HEK293T (cell line): ENCODE data around the gene CSPG5.

ENCODE experiments used
- CTCF ChIA-PET: fragments of 350-600 bp; formaldehyde crosslinking; extraction: SDS; loops from one replicate; lab custom pipeline; 2021; ENCODE audit warnings: antibody characterized with exemption, inconsistent platforms; lab: Yijun Ruan, JAX
- POLR2A ChIA-PET: fragments of 350-600 bp; formaldehyde crosslinking; extraction: SDS; loops from one replicate; lab custom pipeline; 2020; ENCODE audit warnings: antibody characterized with exemption, inconsistent platforms; lab: Yijun Ruan, JAX
- DNase-seq: peaks from one replicate; pipeline ENCODE4 v3.0.0; 2012; ENCODE audit warnings: mixed read lengths; ENCODE audit errors: extremely low spot score
- ARNT ChIP-seq: fragments of 450-650 bp; IDR thresholded peaks from 2 replicates; pipeline ENCODE4 v1.6.1; 2017; ENCODE audit warnings: mild to moderate bottlenecking
- BHLHE40 ChIP-seq: fragments of 450-650 bp; IDR thresholded peaks from 2 replicates; pipeline ENCODE4 v1.6.1; 2016; ENCODE audit warnings: mild to moderate bottlenecking, moderate library complexity, borderline replicate concordance
- CTBP1 ChIP-seq: fragments of 450-650 bp; IDR thresholded peaks from 2 replicates; pipeline ENCODE4 v1.6.1; 2016; ENCODE audit warnings: borderline replicate concordance
- ELF4 ChIP-seq: fragments of 450-650 bp; IDR thresholded peaks from 2 replicates; pipeline ENCODE4 v1.6.1; 2017; ENCODE audit warnings: antibody characterized with exemption
- FOXA1 ChIP-seq: fragments of 450-650 bp; IDR thresholded peaks from 2 replicates; pipeline ENCODE4 v1.6.1; 2016; ENCODE audit warnings: mild to moderate bottlenecking
- FOXK2 ChIP-seq: fragments of 450-650 bp; IDR thresholded peaks from 2 replicates; pipeline ENCODE4 v1.6.1; 2016; ENCODE audit warnings: mild to moderate bottlenecking
- FOXM1 ChIP-seq: fragments of 450-650 bp; IDR thresholded peaks from 2 replicates; pipeline ENCODE4 v1.6.1; 2017; ENCODE audit warnings: mild to moderate bottlenecking, borderline replicate concordance
- HDGF ChIP-seq: fragments of 450-650 bp; IDR thresholded peaks from 2 replicates; pipeline ENCODE4 v1.6.1; 2017; ENCODE audit warnings: antibody characterized with exemption, borderline replicate concordance
- L3MBTL2 ChIP-seq: fragments of 450-650 bp; conservative IDR thresholded peaks from 2 replicates; pipeline ENCODE4 v1.6.1; 2016; ENCODE audit warnings: mild to moderate bottlenecking
- LEF1 ChIP-seq: fragments of 450-650 bp; IDR thresholded peaks from 2 replicates; pipeline ENCODE4 v1.6.1; 2017; ENCODE audit warnings: mild to moderate bottlenecking, borderline replicate concordance
- NFRKB ChIP-seq: fragments of 450-650 bp; IDR thresholded peaks from 2 replicates; pipeline ENCODE4 v1.6.1; 2016; ENCODE audit warnings: mild to moderate bottlenecking, moderate library complexity
- PKNOX1 ChIP-seq: fragments of 450-650 bp; IDR thresholded peaks from 2 replicates; pipeline ENCODE4 v1.6.1; 2016
- SP1 ChIP-seq: fragments of 450-650 bp; IDR thresholded peaks from 2 replicates; pipeline ENCODE4 v1.6.1; 2017
- SUZ12 ChIP-seq: fragments of 450-650 bp; IDR thresholded peaks from 2 replicates; pipeline ENCODE4 v1.6.1; 2016; ENCODE audit warnings: mild to moderate bottlenecking
- TARDBP ChIP-seq: fragments of 450-650 bp; IDR thresholded peaks from 2 replicates; pipeline ENCODE4 v1.6.1; 2016
- ZNF384 ChIP-seq: fragments of 450-650 bp; IDR thresholded peaks from 2 replicates; pipeline ENCODE4 v1.6.1; 2016

Gene CSPG5

GRCh38 chr3:47613722-47614121, 35.1 kb upstream of the CSPG5 start:
- DNase-seq: no peak
- CTCF ChIA-PET: no interaction called here
- POLR2A ChIA-PET: no interaction called here
- TF ChIP-seq PKNOX1 (no peak), FOXK2 (no peak), FOXA1 (no peak), LEF1 (no peak), TARDBP (no peak), L3MBTL2 (no peak), CTBP1 (no peak), BHLHE40 (no peak), NFRKB (no peak), HDGF (no peak), ZNF384 (no peak), ARNT (no peak), FOXM1 (no peak), SP1 (no peak), SUZ12 (no peak), ELF4 (no peak)

- ChIA-PET CTCF (no interaction called here), POLR2A (no interaction called here)
- no peak for DNase-seq
- no peak for TF ChIP-seq L3MBTL2
- no peak for TF ChIP-seq ELF4
These were observed 34.2 kb upstream of the CSPG5 start for GRCh38 chr3:47612879-47613278.

- ChIA-PET POLR2A (no interaction called here), CTCF (no interaction called here)
- no peak for TF ChIP-seq PKNOX1
- no peak for TF ChIP-seq L3MBTL2
- TF ChIP-seq TARDBP: no peak
- TF ChIP-seq LEF1: no peak
- TF ChIP-seq ELF4: no peak
- TF ChIP-seq ZNF384: no peak
- no peak for TF ChIP-seq BHLHE40
- no peak for TF ChIP-seq NFRKB
- no peak for TF ChIP-seq FOXM1
- TF ChIP-seq ARNT: no peak
- TF ChIP-seq FOXK2: no peak
- TF ChIP-seq CTBP1: no peak
- TF ChIP-seq SP1: no peak
- TF ChIP-seq HDGF: no peak
- no peak for TF ChIP-seq SUZ12
- TF ChIP-seq FOXA1: no peak
These were observed 33.5 kb upstream of the CSPG5 start for GRCh38 chr3:47612178-47612577.

GRCh38 chr3:47611576-47611975, 32.9 kb upstream of the CSPG5 start:
- CTCF ChIA-PET: no interaction called here
- TF ChIP-seq ARNT: no peak
- POLR2A ChIA-PET: no interaction called here
- no peak for DNase-seq

More at GRCh38 chr3:47612178-47612577, 33.5 kb upstream of the CSPG5 start:
- no peak for DNase-seq

- CTCF ChIA-PET: no interaction called here
- no peak for DNase-seq
- POLR2A ChIA-PET: no interaction called here
- TF ChIP-seq NFRKB: no peak
- TF ChIP-seq ELF4: no peak
- TF ChIP-seq L3MBTL2: no peak
- no peak for TF ChIP-seq FOXK2
- TF ChIP-seq SUZ12: no peak
- no peak for TF ChIP-seq TARDBP
- no peak for TF ChIP-seq FOXA1
- TF ChIP-seq FOXM1: no peak
- no peak for TF ChIP-seq SP1
- no peak for TF ChIP-seq ARNT
- TF ChIP-seq BHLHE40: no peak
- TF ChIP-seq HDGF: no peak
- no peak for TF ChIP-seq LEF1
- TF ChIP-seq PKNOX1: no peak
- no peak for TF ChIP-seq ZNF384
- no peak for TF ChIP-seq CTBP1
These were observed 31.9 kb upstream of the CSPG5 start for GRCh38 chr3:47610583-47610982.

- CTCF ChIA-PET: no interaction called here
- TF ChIP-seq FOXA1: no peak
- no peak for TF ChIP-seq BHLHE40
- no peak for TF ChIP-seq SP1
- no peak for TF ChIP-seq ELF4
- TF ChIP-seq ZNF384: no peak
- no peak for TF ChIP-seq NFRKB
- no peak for TF ChIP-seq CTBP1
- TF ChIP-seq PKNOX1: no peak
- no peak for TF ChIP-seq SUZ12
- no peak for TF ChIP-seq L3MBTL2
- TF ChIP-seq TARDBP: no peak
- TF ChIP-seq ARNT: no peak
- no peak for TF ChIP-seq FOXM1
- TF ChIP-seq HDGF: no peak
- no peak for TF ChIP-seq FOXK2
- no peak for TF ChIP-seq LEF1
- DNase-seq: no peak
- POLR2A ChIA-PET: no interaction called here
These were observed 28.7 kb upstream of the CSPG5 start for GRCh38 chr3:47607335-47607734.
